HUDEP-2 (cell line): ENCODE results near the gene PREX1.
"Not testable (repeated sequence)": the region's sequence is repeated elsewhere in the genome, so short reads cannot be mapped to it uniquely, and the experiment has no call there.

Experiments used
- DNase-seq, 76 experiments: peaks; one replicate each; lab custom pipeline; 2025; ENCODE audit not compliant: unreplicated experiment in 76 of 76; lab: John Stamatoyannopoulos, UW

The PREX1 gene

DNA sequence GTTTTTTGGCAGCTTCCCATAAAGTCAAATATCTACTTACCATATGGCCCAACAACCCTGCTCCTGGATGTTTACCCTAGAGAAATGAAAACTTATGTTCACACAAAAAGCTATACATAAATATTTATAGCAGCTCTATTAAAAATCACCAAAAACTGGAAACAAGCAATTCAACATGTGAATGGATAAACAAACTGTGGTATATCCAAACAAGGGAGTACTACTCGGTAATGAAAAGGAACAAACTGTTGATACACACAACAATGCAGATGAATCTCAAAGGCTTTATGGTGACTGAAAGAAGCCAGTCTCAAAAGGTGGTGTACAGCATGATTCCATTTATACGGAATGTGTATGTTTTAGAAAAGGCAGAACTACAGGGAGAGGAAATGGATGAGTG is 48.4 kb downstream of the PREX1 start:
- DNase-seq, result no peak

DNA sequence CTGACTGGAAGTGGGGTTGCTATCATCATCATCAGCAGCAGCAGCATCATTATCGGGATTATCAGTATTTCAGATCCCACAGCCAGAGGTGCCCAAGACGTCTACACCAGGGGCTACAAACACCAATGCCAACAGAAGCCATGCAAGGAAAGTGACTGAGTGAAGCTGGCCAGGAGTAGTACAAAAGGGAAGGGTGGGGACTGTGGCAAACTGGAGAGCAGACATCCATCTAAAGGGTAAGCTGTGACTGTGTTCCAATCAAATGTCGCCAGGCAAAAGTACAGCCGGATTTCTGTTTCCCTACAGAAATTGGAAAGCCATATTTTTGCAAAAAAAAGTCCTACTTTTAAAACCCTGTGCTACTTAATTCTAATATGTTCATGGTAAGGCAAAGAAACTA is 50.0 kb downstream of the PREX1 start:
- no peak for DNase-seq

DNA sequence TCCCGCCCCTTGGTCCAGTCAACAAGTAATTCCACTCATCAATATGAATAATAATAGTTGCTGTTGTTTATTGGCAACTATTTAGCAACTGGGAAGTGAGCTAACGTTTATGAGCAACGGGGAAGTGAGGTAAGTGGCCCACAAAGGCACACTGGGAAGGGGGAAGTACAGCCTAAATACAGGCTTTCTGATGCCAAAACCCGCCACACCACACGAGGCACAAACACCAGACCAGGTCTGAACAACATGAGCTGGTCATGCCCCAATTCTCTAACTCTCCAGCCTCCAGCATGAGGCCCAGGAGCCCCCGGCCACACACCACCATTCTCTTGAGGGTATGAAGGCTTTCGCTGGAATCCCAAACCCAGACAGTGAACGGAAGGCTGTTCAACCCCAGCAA is 50.8 kb downstream of the PREX1 start:
- DNase-seq, result no peak

DNA sequence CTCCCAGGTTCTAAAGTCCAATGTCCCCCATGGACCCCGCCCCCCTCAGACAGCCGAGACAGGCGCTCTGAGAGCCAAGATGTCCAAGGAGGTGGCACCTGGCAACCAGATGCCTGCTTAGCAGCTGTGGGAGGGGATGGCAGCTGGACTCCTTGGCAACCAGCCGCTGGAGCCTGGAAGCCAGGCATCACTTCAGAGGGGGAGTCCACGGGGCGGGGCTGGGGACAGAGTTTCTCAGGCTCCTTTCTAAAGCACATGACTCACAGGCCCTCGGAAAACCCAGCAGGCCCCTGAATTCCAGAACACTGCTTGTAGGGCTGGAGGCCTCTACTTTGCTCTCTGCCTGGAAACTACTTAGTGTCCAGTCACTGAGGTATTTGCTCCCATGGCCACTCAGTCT is 51.5 kb downstream of the PREX1 start:
- no peak for DNase-seq

- not testable (repeated sequence) for DNase-seq
Observed at GRCh38 chr20:48775545-48775944, 52.3 kb downstream of the PREX1 start.

- DNase-seq, result no peak
Observed at GRCh38 chr20:48774696-48775095, 53.1 kb downstream of the PREX1 start.

- no peak for DNase-seq
Observed at GRCh38 chr20:48773837-48774418, 53.9 kb downstream of the PREX1 start.

DNA sequence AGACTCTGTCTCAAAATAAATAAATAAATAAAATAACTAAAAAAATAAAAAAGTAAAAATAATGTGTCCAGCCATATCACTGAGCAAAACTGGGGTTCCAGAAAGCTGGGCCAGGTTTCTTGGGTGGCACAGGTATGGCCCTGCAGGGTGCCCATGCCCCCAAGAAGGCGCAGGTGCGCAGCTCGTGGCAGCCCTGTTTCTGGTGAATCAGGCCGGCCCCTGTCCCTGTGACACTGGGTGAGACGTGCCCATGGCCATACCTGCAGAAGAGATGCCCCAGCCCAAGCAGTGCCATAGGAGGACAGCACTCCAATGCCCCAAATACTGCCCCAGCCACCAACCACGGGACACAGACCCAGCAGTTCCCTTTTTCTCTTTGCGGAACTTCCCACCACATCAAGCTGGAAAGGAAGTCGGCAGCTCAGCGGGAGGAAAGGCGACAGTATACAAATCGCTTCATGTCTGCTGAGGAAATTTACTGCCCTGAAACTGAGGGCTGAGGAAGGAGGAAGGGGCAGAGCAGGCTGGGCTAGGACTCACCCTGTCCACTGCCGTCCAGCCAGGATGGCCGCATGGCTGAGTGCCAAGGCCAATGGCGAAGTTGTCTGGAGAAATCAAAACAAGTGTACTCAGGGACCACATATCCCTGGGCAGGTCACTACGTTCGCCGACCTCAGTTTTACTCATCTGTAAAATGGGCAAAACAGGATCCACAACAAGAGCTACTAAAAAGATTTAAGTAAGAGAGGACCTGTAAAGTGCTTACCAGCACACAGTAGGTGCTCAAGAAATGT is 55.4 kb downstream of the PREX1 start:
- DNase-seq, result no peak

DNA sequence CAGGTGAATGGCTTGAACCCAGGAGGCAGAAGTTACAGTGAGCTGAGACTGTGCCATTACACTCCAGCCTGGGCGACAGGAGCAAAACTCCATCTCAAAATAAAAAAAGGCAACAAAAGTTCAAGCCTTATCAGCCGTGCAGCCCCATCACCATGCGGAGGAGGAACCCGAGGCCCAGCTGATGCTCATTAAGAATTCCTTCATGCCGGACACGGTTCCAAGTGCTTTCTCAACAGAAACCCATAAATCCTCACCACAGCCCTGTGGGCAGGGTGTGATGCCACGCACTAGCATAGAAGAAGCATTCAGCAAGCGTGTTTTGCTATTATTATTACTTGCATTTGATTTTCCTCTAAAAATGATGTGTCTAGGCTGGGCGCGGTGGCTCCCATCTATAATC is 56.3 kb downstream of the PREX1 start:
- DNase-seq, result peak in 38 of 76 experiments; percentile 9 to 74 (median 34)

DNA sequence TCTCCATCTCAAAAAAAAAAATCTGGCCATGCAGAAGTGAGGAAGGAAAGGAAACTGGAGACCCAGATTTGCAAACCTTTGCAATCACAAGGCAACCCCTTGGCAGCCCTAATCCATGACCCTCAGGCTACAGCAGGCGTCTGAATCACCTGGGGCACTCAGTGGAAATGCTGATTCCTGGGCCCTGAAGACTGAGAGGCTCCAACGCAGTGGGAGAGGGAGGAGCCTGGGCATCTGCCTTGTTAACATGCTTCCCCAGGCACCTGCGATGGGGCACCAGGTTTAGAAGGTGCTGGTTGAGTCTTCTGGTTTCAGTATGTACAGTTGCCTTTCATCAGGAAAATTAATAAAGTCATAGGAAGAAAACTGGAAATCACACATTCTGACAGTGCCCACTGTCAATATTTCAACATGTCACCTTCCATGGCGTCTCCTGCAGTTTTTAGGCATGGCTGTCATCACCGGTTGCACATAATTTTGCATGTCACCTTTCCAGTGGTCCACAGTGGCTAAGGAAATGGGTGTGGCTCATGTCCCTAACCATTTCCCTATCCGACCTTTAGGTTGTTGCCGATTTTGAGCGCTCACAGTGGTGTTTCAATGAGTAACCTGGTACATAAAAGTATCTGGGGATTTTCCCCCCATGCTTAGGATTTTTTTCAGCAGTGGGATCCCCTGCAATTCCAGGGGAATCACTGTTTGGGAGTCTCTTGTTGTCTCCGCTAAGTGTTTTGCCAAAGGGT is 56.9 kb downstream of the PREX1 start:
- DNase-seq, result no peak

DNA sequence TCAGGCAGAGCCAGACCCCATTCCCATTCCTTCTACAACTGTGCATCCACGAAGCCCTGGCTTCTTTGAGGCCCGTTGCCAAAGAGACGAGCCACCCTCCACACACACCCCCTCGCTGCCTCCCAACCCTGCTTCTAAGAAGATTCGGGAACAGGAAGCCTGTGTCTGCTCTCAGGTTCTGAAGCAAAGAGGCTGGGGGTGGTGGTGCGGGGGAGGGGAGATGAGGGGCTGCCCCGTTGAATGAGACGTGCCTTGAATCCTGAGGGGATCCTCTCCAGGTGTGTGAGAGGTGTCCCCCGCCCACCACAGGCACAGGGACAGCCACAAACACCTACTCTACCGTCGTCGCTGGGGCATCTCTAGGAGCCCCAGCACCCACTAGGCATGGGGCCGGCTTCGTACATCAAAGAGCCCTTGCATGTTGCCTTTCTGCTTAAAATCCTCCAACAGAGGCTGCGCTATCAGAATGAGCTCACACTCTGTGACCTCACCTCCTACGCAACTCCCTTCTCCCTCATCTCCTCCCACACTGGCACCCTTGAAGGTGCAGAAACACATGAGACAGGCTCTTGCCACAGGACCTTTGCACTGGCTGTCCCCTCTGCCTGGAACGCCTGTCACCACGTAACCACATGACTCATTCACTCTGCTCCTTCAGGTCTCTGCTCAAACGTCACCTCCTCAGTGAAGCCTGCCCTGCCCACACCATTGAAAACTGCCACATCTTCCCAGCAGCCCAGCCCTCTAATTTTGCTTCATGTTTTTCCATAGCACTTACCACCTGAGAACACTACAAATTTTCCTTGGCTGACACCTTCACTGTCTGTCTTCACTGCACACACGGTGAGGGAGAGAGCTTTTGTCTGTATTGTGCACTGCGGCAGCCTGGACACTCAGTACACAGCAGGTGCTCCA is 58.5 kb downstream of the PREX1 start:
- peak in 34 of 76 experiments; percentile 8 to 65 (median 26) for DNase-seq

- DNase-seq, result no peak
Observed at GRCh38 chr20:48766961-48767960, 60.5 kb downstream of the PREX1 start.

DNA sequence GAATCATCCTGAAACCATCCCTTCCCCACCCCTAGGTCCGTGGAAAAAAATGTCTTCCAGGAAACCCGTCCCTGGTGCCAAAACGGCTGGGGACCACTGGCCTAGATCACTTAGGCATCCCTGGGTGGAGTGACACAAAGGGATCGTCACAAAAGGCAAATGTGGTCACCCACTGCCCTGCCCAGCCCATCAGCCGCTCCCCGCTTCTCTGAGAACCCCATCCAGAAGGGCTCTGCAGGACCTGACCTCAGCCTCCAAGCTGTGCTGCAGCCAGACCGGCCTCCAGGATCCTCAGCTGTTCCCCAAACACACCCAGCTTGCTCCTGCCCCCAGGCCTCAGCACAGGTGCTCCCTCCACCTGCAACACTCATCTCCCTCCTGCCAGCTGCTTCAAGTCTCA is 61.6 kb downstream of the PREX1 start:
- no peak for DNase-seq

DNA sequence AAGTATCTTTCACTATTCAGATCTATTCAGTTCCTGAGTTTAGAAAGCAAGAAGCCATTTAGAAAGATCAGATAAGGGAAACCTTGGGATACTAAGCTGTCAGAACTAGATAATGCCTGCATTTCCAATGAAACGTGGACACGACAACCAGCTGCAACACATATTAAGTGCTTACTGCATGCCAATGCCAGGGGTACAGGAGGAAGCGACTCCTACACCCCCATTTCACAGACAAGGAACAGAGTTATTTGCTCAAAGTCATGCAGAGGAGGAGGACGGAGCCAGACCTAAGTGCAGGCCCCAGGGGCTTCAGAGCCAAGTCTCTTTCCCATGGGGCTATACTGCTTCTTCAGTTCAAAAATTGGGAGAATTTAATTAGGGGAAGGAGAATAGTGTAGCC is 62.4 kb downstream of the PREX1 start:
- no peak for DNase-seq

DNA sequence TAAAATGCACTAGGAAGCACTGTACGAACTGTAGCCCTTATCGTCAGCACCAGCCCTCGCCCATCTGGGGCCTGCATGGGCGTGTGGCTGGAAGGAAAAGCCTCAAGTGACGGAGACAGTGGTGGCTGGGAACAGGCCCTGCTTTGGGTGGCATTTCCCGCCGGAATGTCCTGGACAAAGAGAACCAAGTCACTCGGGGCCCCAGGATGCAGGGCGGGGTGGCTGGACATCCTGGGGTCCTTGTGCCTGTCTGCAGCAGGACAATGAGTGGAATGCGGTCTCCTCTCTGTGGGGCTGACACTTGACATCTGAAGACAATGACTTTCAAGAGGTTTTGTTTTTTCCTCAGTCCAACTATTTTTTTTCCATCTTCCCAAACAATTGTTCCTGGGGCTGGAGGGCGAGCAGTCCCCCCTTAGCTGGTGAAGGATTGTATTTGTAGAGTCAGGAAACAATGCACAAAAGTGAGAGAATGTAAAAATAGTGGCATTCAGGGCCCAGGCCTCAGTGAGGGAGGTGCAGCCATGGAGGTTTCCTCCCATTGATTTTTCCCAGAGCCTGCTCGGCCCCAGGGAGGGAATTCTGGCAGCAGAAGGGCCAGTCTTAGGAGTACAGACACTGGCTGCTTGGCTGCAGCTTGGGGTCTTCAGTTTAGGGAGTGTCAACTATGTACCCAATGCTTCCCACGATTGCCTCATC is 64.4 kb downstream of the PREX1 start:
- peak in 75 of 76 experiments; percentile 9 to 83 (median 54) for DNase-seq

GRCh38 chr20:48761874-48762273 is 65.9 kb downstream of the PREX1 start:
- no peak for DNase-seq

DNA sequence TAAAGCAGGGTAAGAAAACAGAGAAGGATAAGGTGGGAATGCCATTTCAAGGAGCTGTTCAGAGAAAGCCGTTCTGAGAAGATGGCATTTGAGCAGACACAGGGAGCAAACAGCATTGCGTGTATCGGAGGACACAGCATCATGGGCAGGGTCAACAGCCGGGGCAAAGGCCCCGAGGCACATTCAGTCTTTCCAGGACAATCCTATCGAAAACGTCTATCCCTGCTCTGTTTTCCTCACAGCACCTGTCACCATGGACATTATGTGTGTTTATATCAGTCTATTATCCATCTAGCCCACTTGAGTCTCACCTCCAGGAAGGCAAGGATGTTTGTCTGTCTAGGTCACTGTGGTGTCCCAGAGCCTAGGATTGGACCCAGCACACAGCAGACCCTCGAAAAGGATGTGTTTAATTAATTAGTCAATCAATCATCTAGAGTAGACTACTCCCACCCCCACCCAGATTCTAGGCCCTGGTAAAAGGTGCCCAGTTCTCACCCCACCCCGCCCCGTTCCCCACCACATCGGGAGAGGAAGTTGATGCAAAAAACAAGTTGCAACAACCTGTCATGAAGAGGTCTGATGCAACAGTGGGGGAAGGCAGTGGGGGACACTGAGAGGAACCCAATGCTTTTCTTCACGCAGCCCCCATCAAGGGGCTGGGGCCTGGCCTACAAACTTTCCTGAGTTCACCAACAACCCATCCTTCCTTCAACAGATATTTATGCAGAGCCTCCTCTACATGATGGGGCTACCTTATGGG is 66.6 kb downstream of the PREX1 start:
- DNase-seq, result no peak

DNA sequence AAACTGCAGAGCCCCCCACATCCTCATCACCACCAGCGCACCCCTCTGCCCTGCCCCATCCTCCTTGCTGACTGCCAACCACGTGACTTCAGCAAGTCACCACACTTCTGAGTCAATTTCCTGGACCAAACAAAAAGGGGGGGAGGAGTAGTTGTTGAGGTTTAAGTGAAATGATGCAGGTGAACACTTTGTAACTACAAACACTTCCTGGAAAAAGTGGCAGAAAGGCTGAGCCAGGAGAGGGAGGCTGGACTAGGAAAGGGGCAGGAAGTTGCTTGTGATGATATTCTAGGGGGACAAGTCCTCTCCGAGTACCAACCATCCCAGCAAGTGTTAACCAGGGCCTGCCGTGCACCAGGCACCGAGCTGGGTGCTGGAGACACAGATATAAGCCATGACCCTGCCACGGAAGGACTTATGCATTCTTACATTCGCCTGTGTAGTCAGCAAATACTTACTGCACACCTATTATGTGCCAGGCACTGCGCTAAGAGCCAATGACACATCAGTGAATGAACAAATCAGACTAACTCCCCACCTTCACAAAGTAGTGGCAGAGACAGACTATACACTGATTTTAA is 67.3 kb downstream of the PREX1 start:
- DNase-seq, result peak in 2 of 76 experiments; percentile 12 to 23
